HCT116 (cell line): ENCODE measurements around the gene SGCA. TPM values are rescaled to one million over a fixed set of nuclear protein-coding genes. Genes with fewer than 3 reads are reported as not detected.

ENCODE experiments used
- ATAC-seq: fragments of 200-7000 bp; cut with Tn5 transposase; 2 replicates; pipeline ENCODE4 v1.9.1; 2020; ENCODE audit warnings: mild to moderate bottlenecking, moderate library complexity
- BruUV-seq: library from RNA; stranded (reverse); fragments of 400-500 nt; replicated peaks from 2 replicates; lab custom pipeline; 2021; lab: Mats Ljungman, UMichigan
- CTCF ChIA-PET: fragments of 300-600 bp; sonication (Branson Sonifier 250); formaldehyde crosslinking; loops from one replicate; lab custom pipeline; 2021; ENCODE audit warnings: antibody characterized with exemption; lab: Charles Lee
- POLR2A ChIA-PET: fragments of 300-600, 350-600 bp; sonication (Branson Sonifier 250); formaldehyde crosslinking; loops from one replicate; lab custom pipeline; 2021; ENCODE audit warnings: antibody characterized with exemption; lab: Charles Lee
- RAD21 ChIA-PET, 2 experiments: fragments of 300-600 bp; sonication (Branson Sonifier 250); formaldehyde crosslinking; loops; one replicate each; lab custom pipeline; 2023; ENCODE audit warnings: low total read pairs in 2 of 2; ENCODE audit not compliant: uncharacterized antibody in 2 of 2, unreplicated experiment in 2 of 2, low non-redundant PET in 1 of 2; lab: Charles Lee
- DNase-seq: peaks from one replicate; pipeline ENCODE4 v3.0.0-alpha.2; 2010; ENCODE audit warnings: low read depth, low spot score
- H2AFZ ChIP-seq: fragments of 200-600 bp; shearing (Covaris generic), sonication (generic); 2 replicates; pipeline ENCODE4 v1.6.1; 2017; ENCODE audit warnings: low read depth, mixed run types, mixed read lengths, antibody characterized with exemption, low read length; ENCODE audit not compliant: poor library complexity, severe bottlenecking
- H3K27ac ChIP-seq: 2 replicates; pipeline ENCODE4 v1.5.1; 2012; ENCODE audit warnings: low read depth, low read length
- H3K27me3 ChIP-seq: fragments of 200-600 bp; sonication (generic); 2 replicates; pipeline ENCODE4 v1.6.1; 2016; ENCODE audit warnings: mixed run types, low read length, mixed read lengths; ENCODE audit not compliant: insufficient read depth
- H3K36me3 ChIP-seq, 2 experiments: fragments of 200-500 bp in 1 of 2; fragments of 200-600 bp in 1 of 2; sonication (Bioruptor generic) in 1 of 2; sonication (generic) in 1 of 2; 2 replicates each; pipeline versions ENCODE4 v1.5.1 to v1.6.1; 2014 to 2016; ENCODE audit warnings: low read length in 2 of 2, inconsistent platforms in 1 of 2, mixed read lengths in 1 of 2, mixed run types in 1 of 2; ENCODE audit not compliant: insufficient read depth in 2 of 2, control insufficient read depth in 1 of 2
- H3K4me1 ChIP-seq, 2 experiments: fragments of 200-600 bp in 1 of 2; sonication (generic) in 1 of 2; 2 replicates each; pipeline versions ENCODE4 v1.5.1 to v1.6.1; 2012 to 2017; ENCODE audit warnings: low read length in 2 of 2, inconsistent platforms in 1 of 2, mild to moderate bottlenecking in 1 of 2, mixed read lengths in 1 of 2, mixed run types in 1 of 2, moderate library complexity in 1 of 2; ENCODE audit not compliant: insufficient read depth in 2 of 2, control insufficient read depth in 1 of 2
- H3K4me2 ChIP-seq: fragments of 200-600 bp; sonication (generic); 2 replicates; pipeline ENCODE4 v1.6.1; 2017; ENCODE audit warnings: mixed run types, low read length, mixed read lengths
- H3K4me3 ChIP-seq, 2 experiments: fragments of 200-600 bp in 1 of 2; sonication (generic) in 1 of 2; replicated peaks in 1 of 2; 2 replicates each; pipeline ENCODE4 v1.5.1; 2011 to 2016; ENCODE audit warnings: low read length in 2 of 2, control low read depth in 1 of 2, low read depth in 1 of 2, mild to moderate bottlenecking in 1 of 2, mixed read lengths in 1 of 2, mixed run types in 1 of 2
- H3K79me2 ChIP-seq: fragments of 200-600 bp; sonication (generic); 2 replicates; pipeline ENCODE4 v1.6.1; 2017; ENCODE audit warnings: mild to moderate bottlenecking, mixed run types, low read length, moderate library complexity, mixed read lengths; ENCODE audit not compliant: insufficient read depth
- H3K9ac ChIP-seq: fragments of 200-600 bp; sonication (generic); 2 replicates; pipeline ENCODE4 v1.6.1; 2016; ENCODE audit warnings: low read length, mixed read lengths
- H3K9me2 ChIP-seq: fragments of 200-600 bp; sonication (generic), shearing (Covaris generic); 2 replicates; pipeline ENCODE4 v1.6.1; 2017; ENCODE audit warnings: mixed run types, mild to moderate bottlenecking, moderate library complexity; ENCODE audit not compliant: insufficient read depth
- H3K9me3 ChIP-seq, 2 experiments: fragments of 200-500 bp in 1 of 2; fragments of 200-600 bp in 1 of 2; sonication (Bioruptor generic) in 1 of 2; sonication (generic) in 1 of 2; 2 replicates each; pipeline ENCODE4 v1.6.1; 2014 to 2017; ENCODE audit warnings: low read length in 2 of 2, mixed read lengths in 2 of 2, inconsistent platforms in 1 of 2, low read depth in 1 of 2, mild to moderate bottlenecking in 1 of 2, mixed run types in 1 of 2, moderate library complexity in 1 of 2; ENCODE audit not compliant: control insufficient read depth in 1 of 2, insufficient read depth in 1 of 2
- H4K20me1 ChIP-seq: fragments of 200-600 bp; sonication (generic), shearing (Covaris generic); 2 replicates; pipeline ENCODE4 v1.6.1; 2017; ENCODE audit warnings: mixed run types, mild to moderate bottlenecking, moderate library complexity; ENCODE audit not compliant: insufficient read depth
- ATF3 ChIP-seq: IDR thresholded peaks from 2 replicates; pipeline ENCODE4 v1.6.1; 2012
- CBX3 ChIP-seq: IDR thresholded peaks from 2 replicates; pipeline ENCODE4 v1.6.1; 2012; ENCODE audit warnings: low read depth
- CEBPB ChIP-seq: IDR thresholded peaks from 2 replicates; pipeline ENCODE4 v1.6.1; 2012; ENCODE audit warnings: low read depth
- CTCF ChIP-seq, 3 experiments: fragments of 200-600 bp in 1 of 3; sonication (generic) in 1 of 3; IDR thresholded peaks in 2 of 3; conservative IDR thresholded peaks in 1 of 3; 2 replicates each; pipeline ENCODE4 v1.5.1; 2012 to 2017; ENCODE audit warnings: low read depth in 2 of 3, low read length in 2 of 3, antibody characterized with exemption in 1 of 3, borderline replicate concordance in 1 of 3, control low read depth in 1 of 3, mild to moderate bottlenecking in 1 of 3, mixed read lengths in 1 of 3, mixed run types in 1 of 3, moderate library complexity in 1 of 3; ENCODE audit not compliant: insufficient read depth in 1 of 3
- EGR1 ChIP-seq: IDR thresholded peaks from 2 replicates; pipeline ENCODE4 v1.6.1; 2012; ENCODE audit warnings: low read depth
- ELF1 ChIP-seq: IDR thresholded peaks from 2 replicates; pipeline ENCODE4 v1.6.1; 2012; ENCODE audit warnings: low read depth, borderline replicate concordance
- EZH2 ChIP-seq: fragments of 200-600 bp; sonication (generic); IDR thresholded peaks from 2 replicates; pipeline ENCODE4 v1.6.1; 2017; ENCODE audit warnings: antibody characterized with exemption, mixed run types
- FOSL1 ChIP-seq: IDR thresholded peaks from 2 replicates; pipeline ENCODE4 v1.6.1; 2012; ENCODE audit warnings: low read depth
- JUND ChIP-seq: IDR thresholded peaks from 2 replicates; pipeline ENCODE4 v1.6.1; 2012
- MAX ChIP-seq: IDR thresholded peaks from 2 replicates; pipeline ENCODE4 v1.6.1; 2012
- POLR2AphosphoS5 ChIP-seq: IDR thresholded peaks from 2 replicates; pipeline ENCODE4 v1.6.1; 2011; ENCODE audit warnings: mild to moderate bottlenecking, low read depth, low read length, moderate library complexity
- RAD21 ChIP-seq: IDR thresholded peaks from 2 replicates; pipeline ENCODE4 v1.6.1; 2012; ENCODE audit warnings: low read depth, mild to moderate bottlenecking
- REST ChIP-seq: IDR thresholded peaks from 2 replicates; pipeline ENCODE4 v1.6.1; 2012; ENCODE audit warnings: low read depth
- SIN3A ChIP-seq: IDR thresholded peaks from 2 replicates; pipeline ENCODE4 v1.6.1; 2012; ENCODE audit warnings: low read depth
- SP1 ChIP-seq: IDR thresholded peaks from 2 replicates; pipeline ENCODE4 v1.6.1; 2012; ENCODE audit warnings: low read depth
- YY1 ChIP-seq: IDR thresholded peaks from 2 replicates; pipeline ENCODE4 v1.6.1; 2011; ENCODE audit warnings: low read length, low read depth, moderate library complexity, mild to moderate bottlenecking; ENCODE audit not compliant: insufficient replicate concordance; ENCODE audit errors: extremely low read depth
- ZBTB33 ChIP-seq: IDR thresholded peaks from 2 replicates; pipeline ENCODE4 v1.6.1; 2011; ENCODE audit warnings: mild to moderate bottlenecking, low read length, moderate library complexity; ENCODE audit not compliant: insufficient replicate concordance; ENCODE audit errors: extremely low read depth
- ZFX ChIP-seq: fragments of 450-650 bp; IDR thresholded peaks from 2 replicates; pipeline ENCODE4 v1.6.1; 2017
- ZNF274 ChIP-seq: fragments of 200-500 bp; sonication (Bioruptor generic); IDR thresholded peaks from 2 replicates; pipeline ENCODE4 v1.6.1; 2014; ENCODE audit warnings: mild to moderate bottlenecking, low read depth, low read length, inconsistent platforms
- intact Hi-C: fragments of 100-400 bp; cut with micrococcal nuclease; formaldehyde crosslinking; loops from 2 replicates; pipeline ENCODE4 v1.10.0; 2022
- total RNA-seq: library from RNA; stranded (reverse); gene quantifications from one replicate; pipeline ENCODE4 v1.2.1, GENCODE V29; 2021; ENCODE audit not compliant: unreplicated experiment

The SGCA gene
- total RNA-seq, 1 experiment from 2014 or later = 0.37 TPM

GRCh38 chr17:50182783-50183420 lies 17.1 kb downstream of the SGCA start:
- no peaks in the 10 kb centered on the region for H4K20me1 ChIP-seq
- H3K9me2 ChIP-seq = no peaks in the 10 kb centered on the region
- H3K4me3 ChIP-seq = no peak overlapping the region
- ATAC-seq = no peak
- no peak overlapping the region for H3K27ac ChIP-seq
- H3K27me3 ChIP-seq = no peaks in the 10 kb centered on the region
- no peak overlapping the region for H3K9ac ChIP-seq
- CTCF ChIA-PET = interaction anchor here (1.1 kb wide), 2 partner anchors 9 to 31 kb away, joined by 3 read pairs; no protein-coding TSS in a partner anchor
- peaks cover 12 to 13% of the 10 kb centered on the region in 2 experiments for H3K4me1 ChIP-seq
- 0 out of 4 replicates have a peak, but pooled peaks cover 0 to 9% of the 10 kb centered on the region in 2 experiments for H3K36me3 ChIP-seq
- no peak overlapping the region for H3K4me2 ChIP-seq
- no peak overlapping the region for H2AFZ ChIP-seq
- RAD21 ChIA-PET = no interaction called here
- BruUV-seq = no TSS peak
- no peak for TF ChIP-seq EGR1
- no peak for TF ChIP-seq JUND
- no peak for TF ChIP-seq SP1
- no peak for TF ChIP-seq POLR2AphosphoS5
- TF ChIP-seq YY1 = no peak
- no peak for TF ChIP-seq CBX3
- no peak for TF ChIP-seq EZH2
- no peak for TF ChIP-seq ZFX
- no peak for TF ChIP-seq ATF3
- TF ChIP-seq CEBPB = no peak
- no peak for TF ChIP-seq CTCF (IDR thresholded peaks at IDR 0.05 in 2 of 3, conservative IDR thresholded peaks at IDR 0.05 in 1 of 3; ENCODE audit: borderline replicate concordance in 1 of 3, insufficient read depth in 1 of 3, low read depth in 2 of 3, low read length in 2 of 3)
- TF ChIP-seq ZBTB33 = no peak
- no peak for TF ChIP-seq ZNF274
- TF ChIP-seq SIN3A = no peak
- no peak for TF ChIP-seq FOSL1
- no peak for TF ChIP-seq ELF1
- no peak for TF ChIP-seq REST
- no peak for TF ChIP-seq MAX
- TF ChIP-seq RAD21 = no peak
- TF ChIP-seq, all 23 proteins: peak for 0
- no peak for DNase-seq
- intact Hi-C loops = no loop called here
- H3K79me2 ChIP-seq = no peaks in the 10 kb centered on the region
- H3K9me3 ChIP-seq = no peaks in the 10 kb centered on the region
- POLR2A ChIA-PET = no interaction called here
